ENCODE results near the gene OR8J1. TPM values are rescaled to one million over a fixed set of nuclear protein-coding genes. Genes with fewer than 3 reads are reported as not detected.
"Not testable (repeated sequence)": the region's sequence is repeated elsewhere in the genome, so short reads cannot be mapped to it uniquely, and the experiment has no call there.

OR8J1 gene
- total RNA-seq, 1 experiment from 2014 or later: not detected

DNA sequence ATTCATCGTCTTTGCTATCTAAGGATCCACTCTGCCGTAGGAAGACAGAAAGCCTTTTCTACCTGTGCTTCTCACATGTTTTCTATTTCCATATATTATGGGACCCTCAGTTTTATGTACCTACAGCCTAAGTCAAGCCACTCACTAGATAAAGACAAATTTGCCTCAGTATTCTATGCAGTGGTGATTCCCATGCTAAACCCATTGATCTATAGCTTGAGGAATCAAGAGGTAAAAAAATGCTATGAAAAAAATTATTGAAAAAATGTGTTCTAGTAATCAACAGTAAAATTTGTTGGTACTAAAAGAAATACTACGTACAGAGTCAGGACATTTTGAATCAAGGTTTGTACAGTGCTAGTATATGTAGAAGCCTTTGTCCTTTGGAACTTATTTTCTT lies 40.3 kb downstream of the OR8J1 start:
- no TSS peak for BruUV-seq (replicated peaks)
- Histone ChIP-seq H3K9me3 (ENCODE audit: control insufficient read depth, insufficient read depth, low read depth, low read length) (no peaks in the 10 kb centered on the region), H3K4me3 (ENCODE audit: low read depth in 2 of 2, low read length in 2 of 2) (no peak overlapping the region), H3K36me3 (ENCODE audit: control insufficient read depth, insufficient read depth, low read length) (no peaks in the 10 kb centered on the region), H3K27me3 (ENCODE audit: control insufficient read depth, insufficient read depth, low read length) (no peaks in the 10 kb centered on the region), H3K4me1 (ENCODE audit: control insufficient read depth, insufficient read depth, low read length) (no peaks in the 10 kb centered on the region), H3K27ac (ENCODE audit: low read length) (no peak overlapping the region)
- TF ChIP-seq SIN3A (IDR thresholded peaks at IDR 0.05; ENCODE audit: borderline replicate concordance, insufficient read depth, low read depth, low read length): no peak
- TF ChIP-seq, protein P1, sequence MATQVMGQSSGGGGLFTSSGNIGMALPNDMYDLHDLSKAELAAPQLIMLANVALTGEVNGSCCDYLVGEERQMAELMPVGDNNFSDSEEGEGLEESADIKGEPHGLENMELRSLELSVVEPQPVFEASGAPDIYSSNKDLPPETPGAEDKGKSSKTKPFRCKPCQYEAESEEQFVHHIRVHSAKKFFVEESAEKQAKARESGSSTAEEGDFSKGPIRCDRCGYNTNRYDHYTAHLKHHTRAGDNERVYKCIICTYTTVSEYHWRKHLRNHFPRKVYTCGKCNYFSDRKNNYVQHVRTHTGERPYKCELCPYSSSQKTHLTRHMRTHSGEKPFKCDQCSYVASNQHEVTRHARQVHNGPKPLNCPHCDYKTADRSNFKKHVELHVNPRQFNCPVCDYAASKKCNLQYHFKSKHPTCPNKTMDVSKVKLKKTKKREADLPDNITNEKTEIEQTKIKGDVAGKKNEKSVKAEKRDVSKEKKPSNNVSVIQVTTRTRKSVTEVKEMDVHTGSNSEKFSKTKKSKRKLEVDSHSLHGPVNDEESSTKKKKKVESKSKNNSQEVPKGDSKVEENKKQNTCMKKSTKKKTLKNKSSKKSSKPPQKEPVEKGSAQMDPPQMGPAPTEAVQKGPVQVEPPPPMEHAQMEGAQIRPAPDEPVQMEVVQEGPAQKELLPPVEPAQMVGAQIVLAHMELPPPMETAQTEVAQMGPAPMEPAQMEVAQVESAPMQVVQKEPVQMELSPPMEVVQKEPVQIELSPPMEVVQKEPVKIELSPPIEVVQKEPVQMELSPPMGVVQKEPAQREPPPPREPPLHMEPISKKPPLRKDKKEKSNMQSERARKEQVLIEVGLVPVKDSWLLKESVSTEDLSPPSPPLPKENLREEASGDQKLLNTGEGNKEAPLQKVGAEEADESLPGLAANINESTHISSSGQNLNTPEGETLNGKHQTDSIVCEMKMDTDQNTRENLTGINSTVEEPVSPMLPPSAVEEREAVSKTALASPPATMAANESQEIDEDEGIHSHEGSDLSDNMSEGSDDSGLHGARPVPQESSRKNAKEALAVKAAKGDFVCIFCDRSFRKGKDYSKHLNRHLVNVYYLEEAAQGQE (IDR thresholded peaks at IDR 0.05; ENCODE audit: insufficient read depth in 1 of 2, low read depth in 2 of 2, low read length in 1 of 2): no peak
- no peak for TF ChIP-seq CTCF (IDR thresholded peaks at IDR 0.05)
- intact Hi-C loops (cut with micrococcal nuclease; ENCODE audit: unreplicated experiment) (no loop called here), in situ Hi-C loops (cut with HindIII; ENCODE audit: low pct_unique_long_range_greater_than_20kb, low sequenced_read_pairs) (no loop called here)
- ChIA-PET POLR2A (no interaction called here), CTCF (no interaction called here)
- DNase-seq (ENCODE audit: low read depth, low spot score): no peak
- ATAC-seq: no peak

- ChIA-PET POLR2A (no interaction called here), CTCF (no interaction called here)
- Histone ChIP-seq H3K4me3 (ENCODE audit: low read depth in 2 of 2, low read length in 2 of 2) (no peak overlapping the region), H3K27ac (ENCODE audit: low read length) (no peak overlapping the region), H3K27me3 (ENCODE audit: control insufficient read depth, insufficient read depth, low read length) (no peaks in the 10 kb centered on the region), H3K36me3 (ENCODE audit: control insufficient read depth, insufficient read depth, low read length) (no peaks in the 10 kb centered on the region), H3K4me1 (ENCODE audit: control insufficient read depth, insufficient read depth, low read length) (no peaks in the 10 kb centered on the region), H3K9me3 (ENCODE audit: control insufficient read depth, insufficient read depth, low read depth, low read length) (no peaks in the 10 kb centered on the region)
- ATAC-seq (no peak), DNase-seq (ENCODE audit: low read depth, low spot score) (no peak)
- BruUV-seq (replicated peaks): no TSS peak
- in situ Hi-C loops (cut with HindIII; ENCODE audit: low pct_unique_long_range_greater_than_20kb, low sequenced_read_pairs) (no loop called here), intact Hi-C loops (cut with micrococcal nuclease; ENCODE audit: unreplicated experiment) (no loop called here)
- no peak for TF ChIP-seq TCF7L2 (IDR thresholded peaks at IDR 0.05; ENCODE audit: low read depth, low read length)
- TF ChIP-seq, protein P1 (IDR thresholded peaks at IDR 0.05; ENCODE audit: insufficient read depth in 1 of 2, low read depth in 2 of 2, low read length in 1 of 2): no peak
- TF ChIP-seq CTCF (IDR thresholded peaks at IDR 0.05): no peak; the same call in 1 of the 2 replicates
- TF ChIP-seq POLR2AphosphoS5 (IDR thresholded peaks at IDR 0.05; ENCODE audit: low read depth, low read length): no peak
- no peak for TF ChIP-seq SIN3A (IDR thresholded peaks at IDR 0.05; ENCODE audit: borderline replicate concordance, insufficient read depth, low read depth, low read length)
Observed at GRCh38 chr11:56396047-56396446, 42.0 kb downstream of the OR8J1 start.

DNA sequence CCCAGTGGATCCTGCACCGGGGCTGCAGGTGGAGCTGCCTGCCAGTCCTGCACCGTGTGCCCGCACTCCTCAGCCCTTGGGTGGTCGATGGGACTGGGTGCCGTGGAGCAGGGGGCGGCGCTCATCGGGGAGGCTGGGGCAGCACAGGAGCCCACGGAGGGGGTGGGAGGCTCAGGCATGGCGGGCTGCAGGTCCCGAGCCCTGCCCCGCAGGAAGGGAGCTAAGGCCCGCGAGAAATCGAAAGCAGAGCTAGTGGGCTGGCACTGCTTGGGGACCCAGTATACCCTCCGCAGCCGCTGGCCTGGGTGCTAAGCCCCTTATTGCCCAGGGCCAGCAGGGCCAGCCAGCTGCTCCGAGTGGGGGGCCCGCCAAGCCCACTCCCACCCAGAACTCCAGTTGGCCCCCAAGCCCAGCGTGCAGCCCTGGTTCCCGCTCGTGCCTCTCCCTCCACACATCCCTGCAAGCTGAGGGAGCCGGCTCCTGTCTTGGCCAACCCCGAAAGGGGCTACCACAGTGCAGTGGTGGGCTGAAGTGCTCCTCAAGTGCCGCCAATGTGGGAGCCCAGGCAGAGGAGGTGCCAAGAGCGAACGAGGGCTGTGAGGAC lies 47.9 kb downstream of the OR8J1 start:
- CTCF ChIA-PET; BruUV-seq (replicated peaks); H3K4me1 ChIP-seq (ENCODE audit: control insufficient read depth, insufficient read depth, low read length); POLR2A ChIA-PET; H3K9me3 ChIP-seq (ENCODE audit: control insufficient read depth, insufficient read depth, low read depth, low read length); H3K4me3 ChIP-seq (ENCODE audit: low read depth in 2 of 2, low read length in 2 of 2); ATAC-seq; H3K36me3 ChIP-seq (ENCODE audit: control insufficient read depth, insufficient read depth, low read length); DNase-seq (ENCODE audit: low read depth, low spot score); H3K27me3 ChIP-seq (ENCODE audit: control insufficient read depth, insufficient read depth, low read length); in situ Hi-C loops (cut with HindIII; ENCODE audit: low pct_unique_long_range_greater_than_20kb, low sequenced_read_pairs); H3K27ac ChIP-seq (ENCODE audit: low read length): not testable (repeated sequence)
- intact Hi-C loops (cut with micrococcal nuclease; ENCODE audit: unreplicated experiment): loop anchor here (5.0 kb wide), 1 partner anchor 35 kb away; no protein-coding TSS in a partner anchor

Measured in Panc1 (cell line).